Measurements from ENCODE around the gene FLNB.

DNA sequence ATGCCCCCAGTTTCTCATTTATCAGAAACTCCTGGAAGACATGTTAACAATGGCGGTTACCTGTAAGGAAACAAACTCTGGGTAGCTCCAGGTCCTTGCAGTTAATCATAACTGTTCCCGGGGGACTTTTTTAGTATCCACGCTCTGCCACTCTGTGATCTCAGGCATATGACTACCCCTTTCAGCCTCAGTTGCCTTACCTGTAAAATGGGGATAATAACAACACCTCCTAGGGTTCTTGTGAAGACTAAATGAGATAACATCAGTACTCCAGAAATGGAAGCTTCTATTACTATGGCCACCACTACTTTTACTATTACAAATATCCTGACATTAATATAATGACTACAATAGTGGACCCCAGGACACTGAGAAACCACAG, 7.1 kb upstream of the FLNB start:
- TF ChIP-seq ZNF121 (tag by site-specific recombination; IDR thresholded peaks at IDR 0.05): no peak
- no peak for TF ChIP-seq IKZF3 (tag by site-specific recombination; IDR thresholded peaks at IDR 0.05)
- TF ChIP-seq ZNF423 (tag by site-specific recombination; IDR thresholded peaks at IDR 0.05): no peak
- TF ChIP-seq ZNF10 (tag by site-specific recombination; IDR thresholded peaks at IDR 0.05): no peak
- TF ChIP-seq, protein P1, sequence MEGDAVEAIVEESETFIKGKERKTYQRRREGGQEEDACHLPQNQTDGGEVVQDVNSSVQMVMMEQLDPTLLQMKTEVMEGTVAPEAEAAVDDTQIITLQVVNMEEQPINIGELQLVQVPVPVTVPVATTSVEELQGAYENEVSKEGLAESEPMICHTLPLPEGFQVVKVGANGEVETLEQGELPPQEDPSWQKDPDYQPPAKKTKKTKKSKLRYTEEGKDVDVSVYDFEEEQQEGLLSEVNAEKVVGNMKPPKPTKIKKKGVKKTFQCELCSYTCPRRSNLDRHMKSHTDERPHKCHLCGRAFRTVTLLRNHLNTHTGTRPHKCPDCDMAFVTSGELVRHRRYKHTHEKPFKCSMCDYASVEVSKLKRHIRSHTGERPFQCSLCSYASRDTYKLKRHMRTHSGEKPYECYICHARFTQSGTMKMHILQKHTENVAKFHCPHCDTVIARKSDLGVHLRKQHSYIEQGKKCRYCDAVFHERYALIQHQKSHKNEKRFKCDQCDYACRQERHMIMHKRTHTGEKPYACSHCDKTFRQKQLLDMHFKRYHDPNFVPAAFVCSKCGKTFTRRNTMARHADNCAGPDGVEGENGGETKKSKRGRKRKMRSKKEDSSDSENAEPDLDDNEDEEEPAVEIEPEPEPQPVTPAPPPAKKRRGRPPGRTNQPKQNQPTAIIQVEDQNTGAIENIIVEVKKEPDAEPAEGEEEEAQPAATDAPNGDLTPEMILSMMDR (tag by site-specific recombination; IDR thresholded peaks at IDR 0.05): no peak

Measured in HEK293 (cell line).